WTC11 (cell line): ENCODE data around the gene C4BPA. TPM values are rescaled to one million over a fixed set of nuclear protein-coding genes. Genes with fewer than 3 reads are reported as not detected.

Experiments
- ATAC-seq: fragments of 200-7000 bp; cut with Tn5 transposase; 2 replicates; pipeline ENCODE4 v1.10.0; 2021; ENCODE audit warnings: mild to moderate bottlenecking, moderate library complexity
- CTCF ChIA-PET: fragments of 300-600 bp; sonication (Branson Sonifier 250); formaldehyde crosslinking; loops from one replicate; lab custom pipeline; 2021; ENCODE audit warnings: antibody characterized with exemption; lab: Charles Lee
- POLR2A ChIA-PET: fragments of 350-600 bp; sonication (Branson Sonifier 250); formaldehyde crosslinking; loops from one replicate; lab custom pipeline; 2021; ENCODE audit warnings: antibody characterized with exemption; lab: Charles Lee
- DNase-seq: peaks from one replicate; pipeline ENCODE4 v3.0.0; 2021; ENCODE audit warnings: low spot score
- H3K27ac Mint-ChIP-seq: 2 replicates; pipeline ENCODE4 v1.8.0; 2021; ENCODE audit warnings: mixed read lengths
- H3K27me3 Mint-ChIP-seq: 2 replicates; pipeline ENCODE4 v1.8.0; 2021; ENCODE audit warnings: low read depth, mild to moderate bottlenecking, moderate library complexity, mixed read lengths
- H3K36me3 Mint-ChIP-seq: 2 replicates; pipeline ENCODE4 v1.8.0; 2021; ENCODE audit warnings: mixed read lengths
- H3K4me1 Mint-ChIP-seq: 2 replicates; pipeline ENCODE4 v1.8.0; 2022; ENCODE audit warnings: mixed read lengths
- H3K4me3 Mint-ChIP-seq: 2 replicates; pipeline ENCODE4 v1.8.0; 2021; ENCODE audit warnings: mild to moderate bottlenecking, moderate library complexity, mixed read lengths
- H3K9me3 Mint-ChIP-seq: 2 replicates; pipeline ENCODE4 v1.8.0; 2021; ENCODE audit warnings: mixed read lengths
- ARID4B ChIP-seq: sonication (generic); formaldehyde crosslinking; IDR thresholded peaks from 2 replicates; pipeline ENCODE4 v1.8.0; 2023; ENCODE audit warnings: missing genetic modification reagents, mild to moderate bottlenecking, borderline replicate concordance
- ATF3 ChIP-seq: sonication (generic); formaldehyde crosslinking; conservative IDR thresholded peaks from 2 replicates; pipeline ENCODE4 v1.8.1; 2022; ENCODE audit warnings: mild to moderate bottlenecking, missing genetic modification reagents
- CREM ChIP-seq: sonication (generic); formaldehyde crosslinking; IDR thresholded peaks from 2 replicates; pipeline ENCODE4 v1.8.1; 2022; ENCODE audit warnings: mild to moderate bottlenecking, missing genetic modification reagents, moderate library complexity
- E2F5 ChIP-seq: sonication (generic); formaldehyde crosslinking; IDR thresholded peaks from 2 replicates; pipeline ENCODE4 v1.8.1; 2022; ENCODE audit warnings: mild to moderate bottlenecking, moderate library complexity, missing genetic modification reagents
- ELF4 ChIP-seq: sonication (generic); formaldehyde crosslinking; IDR thresholded peaks from 2 replicates; pipeline ENCODE4 v1.8.1; 2022; ENCODE audit warnings: low read depth, mild to moderate bottlenecking, moderate library complexity, missing genetic modification reagents
- ERG ChIP-seq: fragments of 250-450 bp; sonication (Bioruptor Pico); IDR thresholded peaks from 2 replicates; pipeline ENCODE4 v1.8.0; 2021; ENCODE audit warnings: mild to moderate bottlenecking
- ESRRA ChIP-seq: sonication (generic); formaldehyde crosslinking; IDR thresholded peaks from 2 replicates; pipeline ENCODE4 v1.8.1; 2022; ENCODE audit warnings: mild to moderate bottlenecking, missing genetic modification reagents, borderline replicate concordance
- ETV6 ChIP-seq: sonication (generic); formaldehyde crosslinking; IDR thresholded peaks from 2 replicates; pipeline ENCODE4 v1.8.1; 2022; ENCODE audit warnings: mild to moderate bottlenecking, missing genetic modification reagents
- FOXJ3 ChIP-seq: sonication (generic); formaldehyde crosslinking; IDR thresholded peaks from 2 replicates; pipeline ENCODE4 v1.9.0; 2021; ENCODE audit warnings: missing genetic modification reagents, mild to moderate bottlenecking, borderline replicate concordance
- GRHL2 ChIP-seq: fragments of 250-450 bp; sonication (Bioruptor Pico); IDR thresholded peaks from 2 replicates; pipeline ENCODE4 v1.8.0; 2022; ENCODE audit warnings: mild to moderate bottlenecking, moderate library complexity; ENCODE audit not compliant: insufficient replicate concordance, severe bottlenecking
- JUN ChIP-seq: sonication (generic); formaldehyde crosslinking; IDR thresholded peaks from 2 replicates; pipeline ENCODE4 v1.8.0; 2023; ENCODE audit warnings: mild to moderate bottlenecking, missing genetic modification reagents
- NFE2L1 ChIP-seq: sonication (generic); formaldehyde crosslinking; IDR thresholded peaks from 2 replicates; pipeline ENCODE4 v1.8.1; 2023; ENCODE audit warnings: missing genetic modification reagents
- NR1H2 ChIP-seq: sonication (generic); formaldehyde crosslinking; IDR thresholded peaks from 2 replicates; pipeline ENCODE4 v1.9.0; 2021; ENCODE audit warnings: mild to moderate bottlenecking, moderate library complexity, missing genetic modification reagents
- RELA ChIP-seq: sonication (generic); formaldehyde crosslinking; IDR thresholded peaks from 2 replicates; pipeline ENCODE4 v1.8.1; 2022; ENCODE audit warnings: missing genetic modification reagents, mild to moderate bottlenecking, borderline replicate concordance
- RORB ChIP-seq: fragments of 250-450 bp; sonication (Bioruptor Pico); IDR thresholded peaks from 2 replicates; pipeline ENCODE4 v1.9.0; 2021; ENCODE audit warnings: mild to moderate bottlenecking
- SMAD3 ChIP-seq: sonication (generic); formaldehyde crosslinking; IDR thresholded peaks from 2 replicates; pipeline ENCODE4 v1.8.0; 2022; ENCODE audit warnings: missing genetic modification reagents, mild to moderate bottlenecking, borderline replicate concordance
- TEAD1 ChIP-seq: sonication (generic); formaldehyde crosslinking; IDR thresholded peaks from 2 replicates; pipeline ENCODE4 v1.8.0; 2022; ENCODE audit warnings: mild to moderate bottlenecking, missing genetic modification reagents
- TP53 ChIP-seq: sonication (generic); formaldehyde crosslinking; IDR thresholded peaks from 2 replicates; pipeline ENCODE4 v1.8.1; 2023; ENCODE audit warnings: mild to moderate bottlenecking, missing genetic modification reagents
- ZNF121 ChIP-seq: sonication (generic); formaldehyde crosslinking; IDR thresholded peaks from 2 replicates; pipeline ENCODE4 v1.8.0; 2023; ENCODE audit warnings: missing genetic modification reagents
- ZNF138 ChIP-seq: sonication (generic); formaldehyde crosslinking; conservative IDR thresholded peaks from 2 replicates; pipeline ENCODE4 v1.8.1; 2022; ENCODE audit warnings: mild to moderate bottlenecking, moderate library complexity, missing genetic modification reagents
- ZNF219 ChIP-seq: sonication (generic); formaldehyde crosslinking; IDR thresholded peaks from 2 replicates; pipeline ENCODE4 v1.8.0; 2023; ENCODE audit warnings: missing genetic modification reagents, mild to moderate bottlenecking, borderline replicate concordance
- ZNF232 ChIP-seq: sonication (generic); formaldehyde crosslinking; IDR thresholded peaks from 2 replicates; pipeline ENCODE4 v1.8.0; 2022; ENCODE audit warnings: mild to moderate bottlenecking, missing genetic modification reagents
- ZNF512 ChIP-seq: sonication (generic); formaldehyde crosslinking; IDR thresholded peaks from 2 replicates; pipeline ENCODE4 v1.8.1; 2022; ENCODE audit warnings: missing genetic modification reagents, borderline replicate concordance
- total RNA-seq: library from RNA; stranded (reverse); gene quantifications from 3 replicates; pipeline ENCODE4 v1.2.3, GENCODE V29; 2021

C4BPA gene
- total RNA-seq, 1 experiment from 2014 or later: 0.39 TPM

- DNase-seq: no peak
- Mint-ChIP-seq H3K27me3 (no peaks in the 10 kb centered on the region), H3K4me1 (no peaks in the 10 kb centered on the region), H3K4me3 (no peak overlapping the region), H3K9me3 (no peaks in the 10 kb centered on the region), H3K36me3 (peaks cover 41% of the 10 kb centered on the region), H3K27ac (no peak overlapping the region)
- POLR2A ChIA-PET: interaction anchor here (0.5 kb wide), 1 partner anchor 31 kb away, joined by 3 read pairs; no protein-coding TSS in a partner anchor
- no peak for ATAC-seq
- TF ChIP-seq TEAD1 (CRISPR knock-in tag) (no peak), ZNF219 (CRISPR knock-in tag) (no peak), RORB (CRISPR knock-in tag) (no peak)
- CTCF ChIA-PET: no interaction called here
Measured at GRCh38 chr1:207071426-207071825, 32.6 kb upstream of the C4BPA start.

- POLR2A ChIA-PET: no interaction called here
- Mint-ChIP-seq H3K9me3 (no peaks in the 10 kb centered on the region), H3K4me3 (no peak overlapping the region), H3K36me3 (peaks cover 38% of the 10 kb centered on the region), H3K4me1 (no peaks in the 10 kb centered on the region), H3K27ac (no peak overlapping the region), H3K27me3 (no peaks in the 10 kb centered on the region)
- ATAC-seq (no peak), DNase-seq (no peak)
- TF ChIP-seq ETV6 (CRISPR knock-in tag) (no peak), ELF4 (CRISPR knock-in tag) (no peak), TEAD1 (CRISPR knock-in tag) (no peak), CREM (no peak), TP53 (CRISPR knock-in tag) (no peak), FOXJ3 (no peak), ERG (CRISPR knock-in tag) (no peak), ZNF121 (CRISPR knock-in tag) (no peak), RELA (no peak), GRHL2 (CRISPR knock-in tag) (no peak)
- CTCF ChIA-PET: no interaction called here
Measured at GRCh38 chr1:207072233-207072632, 31.8 kb upstream of the C4BPA start.

GRCh38 chr1:207073906-207074820, 29.9 kb upstream of the C4BPA start:
- DNase-seq: no peak
- no peaks in the 10 kb centered on the region for H3K27me3 Mint-ChIP-seq
- no peak overlapping the region for H3K27ac Mint-ChIP-seq
- ATAC-seq: no peak
- no peak overlapping the region for H3K4me3 Mint-ChIP-seq
- H3K9me3 Mint-ChIP-seq: no peaks in the 10 kb centered on the region
- peaks cover 12% of the 10 kb centered on the region for H3K4me1 Mint-ChIP-seq
- ChIA-PET POLR2A (no interaction called here), CTCF (interaction anchor here (0.9 kb wide), 1 partner anchor 92 kb away, joined by 3 read pairs; no protein-coding TSS in a partner anchor)
- H3K36me3 Mint-ChIP-seq: peaks cover 23% of the 10 kb centered on the region
- TF ChIP-seq JUN (CRISPR knock-in tag) (no peak), ZNF138 (CRISPR knock-in tag) (no peak), CREM (no peak), ARID4B (CRISPR knock-in tag) (no peak), E2F5 (no peak), ESRRA (no peak), NFE2L1 (no peak), ZNF512 (CRISPR knock-in tag) (no peak), ATF3 (CRISPR knock-in tag) (no peak), ELF4 (CRISPR knock-in tag) (no peak), TP53 (CRISPR knock-in tag) (no peak), SMAD3 (CRISPR knock-in tag) (no peak), NR1H2 (CRISPR knock-in tag) (no peak), ZNF232 (CRISPR knock-in tag) (no peak)
